Stomach (tissue), 9 donors: Measurements from ENCODE around the gene ALKBH7. TPM values are rescaled to one million over a fixed set of nuclear protein-coding genes. Genes with fewer than 3 reads are reported as not detected.

ENCODE experiments used
- DNase-seq, 2 donors: peaks; one replicate each; pipeline versions ENCODE4 v3.0.0 to v3.0.0-alpha.2; 2013 to 2019
- H3K27ac ChIP-seq, 5 donors: fragments of 200-600 bp in 4 of 5; sonication (generic) in 4 of 5; one replicate each; pipeline ENCODE4 v1.5.1; 2013 to 2019; ENCODE audit warnings: mild to moderate bottlenecking in 1 of 5, moderate library complexity in 1 of 5
- H3K27me3 ChIP-seq, 3 donors: fragments of 200-600 bp; sonication (generic); one replicate each; pipeline ENCODE4 v1.5.1; 2017 to 2019; ENCODE audit warnings: mixed run types in 1 of 3
- H3K36me3 ChIP-seq, 4 donors: fragments of 200-600 bp; sonication (generic); 1 replicate in 3 of 4; 2 replicates in 1 of 4; pipeline ENCODE4 v1.5.1; 2016 to 2019
- H3K4me1 ChIP-seq, 4 donors: fragments of 200-600 bp; sonication (generic); one replicate each; pipeline ENCODE4 v1.5.1; 2016 to 2019
- H3K4me3 ChIP-seq, 4 donors: fragments of 200-600 bp; sonication (generic) in 3 of 4; one replicate each; pipeline ENCODE4 v1.5.1; 2016 to 2019; ENCODE audit warnings: mild to moderate bottlenecking in 1 of 4
- H3K9me3 ChIP-seq, 4 donors: fragments of 200-600 bp; sonication (generic); one replicate each; pipeline ENCODE4 v1.5.1; 2016 to 2019
- EP300 ChIP-seq: sonication (generic); formaldehyde crosslinking; IDR thresholded peaks from one replicate; pipeline ENCODE4 v1.6.1; 2017; ENCODE audit warnings: antibody characterized with exemption
- POLR2A ChIP-seq, 4 donors: fragments of 450-650 bp; IDR thresholded peaks; one replicate each; pipeline ENCODE4 v1.6.1; 2016; ENCODE audit warnings: antibody characterized with exemption in 4 of 4, control low read depth in 2 of 4, mild to moderate bottlenecking in 1 of 4, moderate library complexity in 1 of 4
- POLR2AphosphoS5 ChIP-seq, 3 donors: sonication (generic); formaldehyde crosslinking; IDR thresholded peaks; one replicate each; pipeline ENCODE4 v1.6.1; 2016; ENCODE audit warnings: antibody characterized with exemption in 3 of 3
- WGBS, 5 donors: extraction: QIAGEN DNeasy Blood & Tissue Kit in 3 of 5; methylation state at CpG; one replicate each; pipeline versions ENCODE4 v1.1.5 to v1.1.7; 2013 to 2018; 5-methylcytosine and 5-hydroxymethylcytosine counted together
- intact Hi-C: fragments of 100-400 bp; cut with DNase I; formaldehyde crosslinking; loops from one replicate; pipeline ENCODE4 v1.15.1; 2023; ENCODE audit warnings: low total_unique reads
- polyA plus RNA-seq, 3 donors: library from polyadenylated mRNA; stranded (reverse); fragments of 200-250 nt; gene quantifications; one replicate each; pipeline ENCODE4 v1.2.3, GENCODE V29; 2013
- total RNA-seq, 5 donors: library from RNA; depleted of rRNA; stranded (reverse); fragments of >200 nt; gene quantifications; one replicate each; pipeline versions ENCODE4 v1.1.0 to v1.2.3, GENCODE V29; 2014 to 2016
- TF ChIP-seq, protein P1 (sequence below), 7 experiments: fragments of 450-650 bp in 4 of 7; fragments of 200-600 bp in 3 of 7; sonication (generic) in 3 of 7; IDR thresholded peaks; one replicate each; pipeline ENCODE4 v1.5.1; 2016 to 2019; ENCODE audit warnings: antibody characterized with exemption in 7 of 7, control low read depth in 2 of 7, mild to moderate bottlenecking in 1 of 7
- donor health status: healthy with polysubstance abuse.
- donor health status: Bipolar disorder and iron deficiency.
- donor health status: healthy.

Gene ALKBH7
- total and polyA plus RNA-seq, 8 donors: 5.3 to 138 (median 64.3) TPM

DNA sequence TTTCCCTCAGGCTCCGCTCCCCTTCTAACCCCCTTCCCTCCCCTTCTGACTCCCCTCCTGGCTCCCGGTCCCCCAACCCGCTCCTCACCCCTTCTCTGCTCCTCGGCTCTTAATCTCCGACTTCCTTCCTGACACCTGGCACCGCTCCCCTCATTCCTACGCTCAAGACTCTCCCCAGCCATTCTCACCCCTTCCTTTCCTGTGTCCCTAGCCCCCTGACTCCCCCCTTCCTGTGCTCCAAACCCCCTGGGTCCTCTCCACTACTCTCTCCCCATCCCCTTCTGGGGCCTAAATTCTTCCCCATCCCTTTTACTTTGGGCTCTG, 10.6 kb upstream of the ALKBH7 start:
- Histone ChIP-seq H3K4me1 (peaks cover 6 to 20% (median 19%) of the 10 kb centered on the region in 4 donors), H3K9me3 (no peaks in the 10 kb centered on the region), H3K36me3 (peaks cover 29 to 38% (median 36%) of the 10 kb centered on the region in 4 donors), H3K4me3 (peak overlapping the region; percentile 85 to 96 (median 91)), H3K27me3 (no peaks in the 10 kb centered on the region), H3K27ac (peak overlapping the region; percentile 83 to 94 (median 92))
- intact Hi-C loops: no loop called here
- 0% methylated on average over 7 of the region's 7 CpGs for WGBS, 5 donors
- DNase-seq: peak in 1 of 2 donors; percentile 29
- TF ChIP-seq POLR2AphosphoS5 (IDR thresholded peaks at IDR 0.05) (no peak), EP300 (no peak), POLR2A (IDR thresholded peaks at IDR 0.05) (no peak)
- TF ChIP-seq, protein P1, sequence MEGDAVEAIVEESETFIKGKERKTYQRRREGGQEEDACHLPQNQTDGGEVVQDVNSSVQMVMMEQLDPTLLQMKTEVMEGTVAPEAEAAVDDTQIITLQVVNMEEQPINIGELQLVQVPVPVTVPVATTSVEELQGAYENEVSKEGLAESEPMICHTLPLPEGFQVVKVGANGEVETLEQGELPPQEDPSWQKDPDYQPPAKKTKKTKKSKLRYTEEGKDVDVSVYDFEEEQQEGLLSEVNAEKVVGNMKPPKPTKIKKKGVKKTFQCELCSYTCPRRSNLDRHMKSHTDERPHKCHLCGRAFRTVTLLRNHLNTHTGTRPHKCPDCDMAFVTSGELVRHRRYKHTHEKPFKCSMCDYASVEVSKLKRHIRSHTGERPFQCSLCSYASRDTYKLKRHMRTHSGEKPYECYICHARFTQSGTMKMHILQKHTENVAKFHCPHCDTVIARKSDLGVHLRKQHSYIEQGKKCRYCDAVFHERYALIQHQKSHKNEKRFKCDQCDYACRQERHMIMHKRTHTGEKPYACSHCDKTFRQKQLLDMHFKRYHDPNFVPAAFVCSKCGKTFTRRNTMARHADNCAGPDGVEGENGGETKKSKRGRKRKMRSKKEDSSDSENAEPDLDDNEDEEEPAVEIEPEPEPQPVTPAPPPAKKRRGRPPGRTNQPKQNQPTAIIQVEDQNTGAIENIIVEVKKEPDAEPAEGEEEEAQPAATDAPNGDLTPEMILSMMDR (IDR thresholded peaks at IDR 0.05): no peak

DNA sequence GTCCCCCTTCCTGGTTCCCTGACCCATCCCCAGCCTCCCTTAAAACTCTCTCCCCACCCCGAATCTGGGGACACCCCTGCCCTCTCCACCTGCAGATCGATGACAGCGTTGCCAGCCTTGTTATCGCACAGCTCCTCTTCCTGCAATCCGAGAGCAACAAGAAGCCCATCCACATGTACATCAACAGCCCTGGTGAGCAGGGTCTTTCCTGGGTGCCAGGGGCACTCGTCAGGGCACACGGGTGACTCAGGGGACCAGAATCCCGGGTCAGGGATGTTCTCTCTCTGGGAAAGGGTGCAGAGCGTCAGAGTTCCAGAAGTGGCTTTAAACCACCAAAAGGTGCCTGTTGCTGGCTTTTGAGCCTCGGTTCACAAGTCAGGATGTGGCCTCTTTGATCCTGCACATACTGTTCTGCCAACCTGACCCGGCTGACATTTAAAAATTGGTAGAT, 10.2 kb upstream of the ALKBH7 start:
- 12 to 17% (median 14%) methylated on average over 8 to 11 of the region's 11 CpGs for WGBS, 5 donors
- peak in 1 of 2 donors; percentile 35 for DNase-seq
- H3K4me1 ChIP-seq: peaks cover 6 to 20% (median 19%) of the 10 kb centered on the region in 4 donors
- TF ChIP-seq, protein P1 (IDR thresholded peaks at IDR 0.05): no peak
- TF ChIP-seq POLR2A (IDR thresholded peaks at IDR 0.05) (no peak), POLR2AphosphoS5 (IDR thresholded peaks at IDR 0.05) (no peak), EP300 (no peak)
- peaks cover 33 to 42% (median 40%) of the 10 kb centered on the region in 4 donors for H3K36me3 ChIP-seq
- H3K4me3 ChIP-seq: peak overlapping the region; percentile 85 to 96 (median 91)
- intact Hi-C loops: no loop called here
- peak overlapping the region; percentile 83 to 94 (median 92) for H3K27ac ChIP-seq
- no peaks in the 10 kb centered on the region for H3K27me3 ChIP-seq
- H3K9me3 ChIP-seq: no peaks in the 10 kb centered on the region

DNA sequence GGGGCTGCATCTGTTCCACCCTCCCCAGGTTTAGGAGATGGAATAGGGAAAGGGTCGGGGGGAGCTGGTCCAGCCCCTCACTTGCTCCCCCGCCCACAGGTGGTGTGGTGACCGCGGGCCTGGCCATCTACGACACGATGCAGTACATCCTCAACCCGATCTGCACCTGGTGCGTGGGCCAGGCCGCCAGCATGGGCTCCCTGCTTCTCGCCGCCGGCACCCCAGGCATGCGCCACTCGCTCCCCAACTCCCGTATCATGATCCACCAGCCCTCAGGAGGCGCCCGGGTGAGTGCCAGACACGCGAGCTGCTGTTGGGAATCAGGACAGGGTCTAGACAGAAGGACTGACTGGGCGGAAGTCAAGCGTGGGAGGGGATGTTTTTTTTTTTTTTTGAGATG, 8.2 kb upstream of the ALKBH7 start:
- intact Hi-C loops: no loop called here
- H3K36me3 ChIP-seq: peaks cover 51 to 62% (median 60%) of the 10 kb centered on the region in 4 donors
- H3K27ac ChIP-seq: no peak overlapping the region
- H3K27me3 ChIP-seq: no peaks in the 10 kb centered on the region
- TF ChIP-seq POLR2AphosphoS5 (IDR thresholded peaks at IDR 0.05) (no peak), EP300 (no peak), POLR2A (IDR thresholded peaks at IDR 0.05) (no peak)
- TF ChIP-seq, protein P1 (IDR thresholded peaks at IDR 0.05): no peak
- peaks cover 6 to 20% (median 17%) of the 10 kb centered on the region in 4 donors for H3K4me1 ChIP-seq
- WGBS, 5 donors: 96 to 98% (median 97%) methylated on average over 21 of the region's 21 CpGs
- no peak for DNase-seq
- H3K9me3 ChIP-seq: no peaks in the 10 kb centered on the region
- H3K4me3 ChIP-seq: no peak overlapping the region

DNA sequence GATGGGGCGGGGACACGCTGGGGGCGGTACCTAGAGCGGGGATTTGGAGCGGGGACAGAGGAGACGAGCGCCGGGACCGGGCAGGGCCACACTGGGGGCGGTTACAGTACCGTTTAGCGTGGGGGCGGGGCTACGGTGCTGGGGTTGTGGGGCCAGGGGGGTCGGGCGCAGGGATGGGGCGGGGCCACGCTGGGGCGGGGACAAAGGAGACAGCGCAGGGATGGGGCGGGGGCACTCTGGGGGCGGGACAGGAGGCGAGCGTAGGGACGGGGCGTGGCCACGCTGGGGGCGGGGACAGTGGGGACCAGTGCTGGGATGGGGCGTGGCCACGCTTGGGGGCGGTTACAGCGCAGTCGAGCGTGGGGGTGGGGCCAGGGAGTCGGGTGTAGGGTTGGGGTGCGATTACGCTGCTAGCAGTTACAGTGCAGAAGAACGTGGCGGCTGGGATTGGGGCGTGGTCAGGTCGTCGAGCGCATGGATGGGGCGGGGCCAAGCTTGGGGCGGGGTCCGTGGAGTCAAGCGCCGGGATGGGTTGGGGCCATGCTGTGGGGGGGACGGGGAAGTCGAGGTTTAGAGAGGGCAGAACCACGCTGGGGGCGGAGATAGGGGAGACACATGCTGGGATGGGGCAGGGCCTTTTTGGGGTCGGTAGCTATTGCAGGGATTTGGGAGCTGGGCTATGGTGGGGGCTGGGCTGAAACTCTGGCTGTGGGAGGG, 660 bp downstream of the ALKBH7 start:
- H3K27me3 ChIP-seq: no peaks in the 10 kb centered on the region
- H3K36me3 ChIP-seq: peaks cover 13 to 39% (median 29%) of the 10 kb centered on the region in 4 donors
- no peaks in the 10 kb centered on the region for H3K9me3 ChIP-seq
- DNase-seq: peak; percentile 99 to 100
- 1 to 3% (median 1%) methylated on average over 27 to 53 of the region's 53 CpGs for WGBS, 5 donors
- peak overlapping the region; percentile 93 to 100 (median 99) for H3K27ac ChIP-seq
- intact Hi-C loops: no loop called here
- H3K4me1 ChIP-seq: peaks cover 10 to 57% (median 24%) of the 10 kb centered on the region in 4 donors
- peak overlapping the region; percentile 67 to 94 (median 82) for H3K4me3 ChIP-seq
- TF ChIP-seq POLR2AphosphoS5 (IDR thresholded peaks at IDR 0.05) (peak in 1 of 3 donors; percentile 44), POLR2A (IDR thresholded peaks at IDR 0.05) (no peak)

DNA sequence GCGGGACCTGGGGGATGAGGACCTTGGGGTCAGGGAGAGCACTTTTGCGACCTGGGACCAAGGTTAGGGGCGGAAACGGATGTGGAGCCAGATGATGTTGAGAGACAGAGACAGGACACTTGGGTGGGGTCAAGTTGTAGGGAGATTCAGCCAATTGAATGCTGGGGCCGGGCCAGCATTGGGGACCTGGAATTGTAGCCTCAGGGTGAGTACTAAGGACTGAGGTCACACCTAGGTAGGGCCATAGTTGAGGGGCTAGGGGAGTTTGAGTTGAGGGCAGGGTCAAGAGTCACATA, 1.2 kb downstream of the ALKBH7 start:
- DNase-seq: no peak
- intact Hi-C loops: no loop called here

More for the DNA sequence above, 1.2 kb downstream of the ALKBH7 start:
- no peaks in the 10 kb centered on the region for H3K27me3 ChIP-seq
- 19 to 38% (median 31%) methylated on average over 5 of the region's 5 CpGs for WGBS, 5 donors
- H3K9me3 ChIP-seq: no peaks in the 10 kb centered on the region
- H3K4me1 ChIP-seq: peaks cover 10 to 60% (median 24%) of the 10 kb centered on the region in 4 donors
- H3K4me3 ChIP-seq: peak overlapping the region; percentile 67 to 94 (median 82)
- peak overlapping the region; percentile 62 to 100 (median 99) for H3K27ac ChIP-seq
- no peak for TF ChIP-seq EP300
- TF ChIP-seq POLR2AphosphoS5 (IDR thresholded peaks at IDR 0.05): no peak
- TF ChIP-seq POLR2A (IDR thresholded peaks at IDR 0.05): no peak
- TF ChIP-seq, protein P1 (IDR thresholded peaks at IDR 0.05): no peak
- H3K36me3 ChIP-seq: peaks cover 8 to 39% (median 29%) of the 10 kb centered on the region in 4 donors
